GM18873 (cell line): ENCODE results near the gene MT2A.

Experiments used
- ATAC-seq: cut with Tn5 transposase; IDR thresholded peaks from one replicate; pipeline ENCODE4 v1.9.1; 2021; ENCODE audit warnings: mild to moderate bottlenecking, moderate library complexity, moderate number of reproducible peaks; ENCODE audit not compliant: unreplicated experiment, low FRiP score

Gene MT2A

GRCh38 chr16:56636616-56637413 lies 28.4 kb downstream of the MT2A start:
- ATAC-seq: no peak

GRCh38 chr16:56637814-56638750 lies 29.7 kb downstream of the MT2A start, which contains the start of gene MT1A:
Gene MT1A (plus strand): TSS chr16:56638666. CDS start chr16:56638739, 73 bp downstream.
- no peak for ATAC-seq

GRCh38 chr16:56639045-56639444 lies 30.7 kb downstream of the MT2A start:
- no peak for ATAC-seq

GRCh38 chr16:56640076-56640475 lies 31.7 kb downstream of the MT2A start:
- ATAC-seq: no peak

GRCh38 chr16:56641166-56641565 lies 32.8 kb downstream of the MT2A start:
- ATAC-seq: no peak

GRCh38 chr16:56643080-56643778 lies 34.8 kb downstream of the MT2A start:
- ATAC-seq: no peak

- ATAC-seq: no peak
These were observed 35.4 kb downstream of the MT2A start for GRCh38 chr16:56643833-56644232.

- no peak for ATAC-seq
These were observed 36.9 kb downstream of the MT2A start for GRCh38 chr16:56645311-56645710.

GRCh38 chr16:56645838-56646237 lies 37.5 kb downstream of the MT2A start:
- no peak for ATAC-seq

DNA sequence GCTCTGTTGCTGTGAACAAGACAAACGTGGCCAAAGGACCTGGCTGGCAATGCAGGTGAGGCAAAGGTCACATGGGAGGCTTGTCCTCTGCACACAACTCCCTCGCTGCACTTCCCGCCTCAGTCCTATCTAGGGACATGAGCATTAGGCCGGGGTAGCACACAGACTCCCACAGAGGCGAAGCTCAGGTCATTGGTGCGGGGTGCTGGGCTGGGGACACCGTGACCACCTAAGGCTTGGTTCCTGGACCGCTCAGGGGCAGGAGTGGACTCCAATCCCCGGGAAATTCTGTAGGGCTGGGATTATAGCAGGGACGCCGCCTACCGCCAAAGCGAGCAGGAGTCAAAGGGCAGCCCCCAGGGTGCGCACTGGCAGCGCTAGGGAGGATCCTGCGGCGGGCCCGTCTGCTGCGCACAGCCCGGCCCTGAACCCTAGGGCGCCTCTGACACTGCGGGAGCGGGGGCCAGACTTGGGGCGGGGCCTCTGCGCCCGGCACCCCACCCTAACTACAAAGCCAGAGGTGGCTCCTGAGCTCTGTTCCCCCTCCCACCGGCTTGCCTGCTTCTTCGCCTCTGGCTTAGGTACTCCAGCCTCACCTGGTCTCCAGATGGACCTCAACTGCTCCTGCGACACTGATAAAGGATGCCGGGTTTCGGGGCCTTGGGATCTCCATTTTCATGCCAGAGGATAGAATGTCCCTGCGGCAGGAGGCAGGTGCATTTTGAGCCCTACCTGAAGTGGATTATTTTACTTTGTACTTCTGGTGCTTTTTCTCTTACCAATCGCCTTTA lies 39.5 kb downstream of the MT2A start:
- ATAC-seq: no peak

DNA sequence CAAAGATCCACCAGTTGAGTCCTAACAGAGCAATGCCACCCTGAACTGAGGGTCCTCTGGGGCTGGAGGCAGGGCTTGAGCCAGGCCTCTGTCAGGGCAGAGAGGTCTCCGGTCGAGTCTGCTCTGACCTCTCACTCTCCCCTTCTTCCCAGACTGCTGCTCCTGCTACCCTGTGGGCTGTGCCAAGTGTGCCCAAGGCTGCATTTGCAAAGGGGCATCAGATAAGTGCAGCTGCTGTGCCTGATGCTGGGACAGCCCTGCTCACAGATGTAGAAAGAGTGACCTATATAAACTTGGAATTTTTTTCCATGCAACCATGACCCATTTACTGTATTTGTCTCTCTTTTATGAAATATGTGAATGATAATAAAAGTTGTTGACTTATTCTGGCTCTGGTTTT lies 40.9 kb downstream of the MT2A start:
- ATAC-seq: no peak

DNA sequence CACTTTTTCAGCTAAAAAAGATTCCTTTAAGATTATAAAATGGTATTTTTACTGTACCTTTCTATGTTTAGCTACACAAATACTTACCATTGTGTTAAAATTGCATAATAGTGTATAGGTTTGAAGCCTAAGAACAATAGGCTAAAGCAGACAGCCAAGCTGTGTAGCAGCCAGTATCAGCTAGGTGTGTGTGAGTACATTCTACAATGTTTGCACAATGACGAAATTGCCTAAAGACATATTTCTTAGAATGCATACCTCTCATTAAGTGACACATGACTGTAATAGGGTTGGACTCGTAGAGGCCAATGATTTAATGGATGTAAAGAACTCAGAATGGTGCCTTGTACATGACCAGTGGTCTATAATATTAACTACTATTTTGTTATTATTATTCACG lies 41.4 kb downstream of the MT2A start:
- ATAC-seq: no peak

DNA sequence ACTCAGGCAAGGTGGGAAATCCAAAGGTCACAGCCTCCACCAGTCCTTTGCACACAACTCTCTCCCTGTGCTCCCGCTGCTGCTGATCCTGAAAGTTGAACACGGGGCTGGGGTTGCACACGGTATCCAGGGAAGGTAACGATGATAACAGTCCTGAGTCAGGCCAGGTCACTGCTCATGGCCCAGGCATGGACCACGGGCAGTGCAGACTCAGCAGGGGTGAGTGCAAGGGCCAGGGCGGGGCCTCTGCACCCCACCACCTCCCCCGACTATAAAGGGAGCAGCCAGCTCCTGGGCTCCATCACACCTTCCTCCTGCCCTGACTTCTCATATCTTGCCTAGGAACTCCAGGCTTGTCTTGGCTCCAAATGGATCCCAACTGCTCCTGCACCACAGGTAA lies 43.2 kb downstream of the MT2A start, which contains the start of gene MT1B:
Gene MT1B, plus strand, starts transcription at position 301 of the 400 bp plus-strand sequence. Its CDS starts 68 bp downstream, at position 369.
- no peak for ATAC-seq

DNA sequence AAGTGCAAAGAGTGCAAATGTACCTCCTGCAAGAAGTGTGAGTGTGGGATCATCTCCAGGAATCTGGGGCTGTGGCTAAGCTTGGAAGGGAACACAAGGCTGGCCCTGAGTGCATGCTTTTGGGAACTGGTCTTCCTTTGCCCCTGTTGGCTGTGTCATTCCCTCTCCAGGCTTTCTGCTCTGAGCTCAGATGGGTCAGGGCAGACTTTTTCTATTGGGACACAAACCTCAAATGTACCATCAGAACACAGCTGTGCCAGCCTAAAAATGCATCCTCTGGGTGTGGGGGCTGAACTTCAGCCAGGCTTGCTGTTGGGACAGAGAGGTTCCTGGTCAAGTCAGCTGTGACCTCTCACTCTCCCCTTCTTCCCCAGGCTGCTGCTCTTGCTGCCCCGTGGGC lies 44.2 kb downstream of the MT2A start:
- no peak for ATAC-seq

DNA sequence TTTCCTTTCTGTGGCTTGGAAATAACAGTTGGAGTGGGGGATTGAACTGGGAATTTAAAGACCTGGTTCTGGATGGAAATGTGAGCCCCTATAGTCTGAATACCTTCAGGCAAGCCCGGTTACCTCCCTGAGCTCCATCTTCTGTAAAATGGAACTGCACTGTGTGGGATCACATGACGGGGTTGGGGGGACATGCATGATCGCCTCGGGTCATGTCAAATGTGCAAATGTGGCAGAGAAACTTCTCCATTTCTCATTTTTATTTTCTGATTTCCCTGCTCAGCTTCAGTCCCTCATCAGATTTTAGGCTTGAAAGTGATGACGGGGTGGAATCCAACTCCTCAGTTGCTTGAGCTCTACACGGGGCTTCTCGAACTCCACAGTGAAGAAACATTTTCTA lies 44.8 kb downstream of the MT2A start:
- no peak for ATAC-seq

- no peak for ATAC-seq
These were observed 49.4 kb downstream of the MT2A start, which contains the start of gene MT1F for GRCh38 chr16:56657555-56658326. Gene MT1F (plus strand): TSS chr16:56657959. CDS start chr16:56658059, 100 bp downstream.

GRCh38 chr16:56658327-56658875 lies 50.0 kb downstream of the MT2A start:
- ATAC-seq: no peak
